ENCODE data around the gene PIP5K1B.
"Not testable (repeated sequence)": the region's sequence is repeated elsewhere in the genome, so short reads cannot be mapped to it uniquely, and the experiment has no call there.

The PIP5K1B gene

DNA sequence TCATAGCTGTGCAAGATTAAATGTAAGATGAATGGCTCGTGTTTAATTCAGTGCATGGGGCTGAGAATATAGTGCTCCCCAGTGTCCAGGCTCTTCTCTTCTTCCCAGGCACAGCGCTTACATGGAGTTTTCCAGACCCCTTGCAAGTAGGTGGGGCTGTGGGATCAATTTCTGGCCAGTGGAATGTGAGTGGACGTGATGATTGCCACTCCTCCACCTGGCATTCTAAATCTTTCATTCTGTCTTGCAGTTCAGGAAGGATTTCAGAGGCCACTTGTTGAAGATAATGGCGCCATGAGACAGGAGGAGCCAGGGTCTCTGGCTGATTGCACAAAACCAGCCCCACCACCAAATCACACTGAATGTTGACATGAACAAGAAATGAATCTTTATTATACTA lies 7.2 kb upstream of the PIP5K1B start:
- TF ChIP-seq EZH2 (optimal IDR thresholded peaks at IDR 0.05; ENCODE audit: low read depth, low read length) (no peak), EZH2phosphoT487 (IDR thresholded peaks at IDR 0.05; ENCODE audit: low read length) (no peak)
- TF ChIP-seq, protein P1, sequence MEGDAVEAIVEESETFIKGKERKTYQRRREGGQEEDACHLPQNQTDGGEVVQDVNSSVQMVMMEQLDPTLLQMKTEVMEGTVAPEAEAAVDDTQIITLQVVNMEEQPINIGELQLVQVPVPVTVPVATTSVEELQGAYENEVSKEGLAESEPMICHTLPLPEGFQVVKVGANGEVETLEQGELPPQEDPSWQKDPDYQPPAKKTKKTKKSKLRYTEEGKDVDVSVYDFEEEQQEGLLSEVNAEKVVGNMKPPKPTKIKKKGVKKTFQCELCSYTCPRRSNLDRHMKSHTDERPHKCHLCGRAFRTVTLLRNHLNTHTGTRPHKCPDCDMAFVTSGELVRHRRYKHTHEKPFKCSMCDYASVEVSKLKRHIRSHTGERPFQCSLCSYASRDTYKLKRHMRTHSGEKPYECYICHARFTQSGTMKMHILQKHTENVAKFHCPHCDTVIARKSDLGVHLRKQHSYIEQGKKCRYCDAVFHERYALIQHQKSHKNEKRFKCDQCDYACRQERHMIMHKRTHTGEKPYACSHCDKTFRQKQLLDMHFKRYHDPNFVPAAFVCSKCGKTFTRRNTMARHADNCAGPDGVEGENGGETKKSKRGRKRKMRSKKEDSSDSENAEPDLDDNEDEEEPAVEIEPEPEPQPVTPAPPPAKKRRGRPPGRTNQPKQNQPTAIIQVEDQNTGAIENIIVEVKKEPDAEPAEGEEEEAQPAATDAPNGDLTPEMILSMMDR (IDR thresholded peaks at IDR 0.05; ENCODE audit: low read length), result no peak
- Histone ChIP-seq H3K4me2 (ENCODE audit: low read depth, low read length) (no peak overlapping the region), H3K79me2 (ENCODE audit: low read length) (no peaks in the 10 kb centered on the region), H3K4me3 (ENCODE audit: low read length) (no peak overlapping the region), H3K9me2 (replicated peaks; ENCODE audit: insufficient read depth, low read length) (no peaks in the 10 kb centered on the region), H3F3A (ENCODE audit: insufficient read depth, low read length) (no peaks in the 10 kb centered on the region), H3K9ac (ENCODE audit: low read length) (no peak overlapping the region), H2AFZ (ENCODE audit: low read length) (no peak overlapping the region), H4K20me1 (ENCODE audit: insufficient read depth, low read length) (no peaks in the 10 kb centered on the region), H3K27me3 (replicated peaks; ENCODE audit: insufficient read depth, low read length) (no peaks in the 10 kb centered on the region), H3K9me3 (replicated peaks; ENCODE audit: insufficient read depth, low read length) (no peaks in the 10 kb centered on the region), H3K4me1 (ENCODE audit: low read length) (no peaks in the 10 kb centered on the region), H3K36me3 (replicated peaks; ENCODE audit: insufficient read depth, low read length) (no peaks in the 10 kb centered on the region), H3K27ac (ENCODE audit: low read length) (no peak overlapping the region)
- DNase-seq, result no peak

DNA sequence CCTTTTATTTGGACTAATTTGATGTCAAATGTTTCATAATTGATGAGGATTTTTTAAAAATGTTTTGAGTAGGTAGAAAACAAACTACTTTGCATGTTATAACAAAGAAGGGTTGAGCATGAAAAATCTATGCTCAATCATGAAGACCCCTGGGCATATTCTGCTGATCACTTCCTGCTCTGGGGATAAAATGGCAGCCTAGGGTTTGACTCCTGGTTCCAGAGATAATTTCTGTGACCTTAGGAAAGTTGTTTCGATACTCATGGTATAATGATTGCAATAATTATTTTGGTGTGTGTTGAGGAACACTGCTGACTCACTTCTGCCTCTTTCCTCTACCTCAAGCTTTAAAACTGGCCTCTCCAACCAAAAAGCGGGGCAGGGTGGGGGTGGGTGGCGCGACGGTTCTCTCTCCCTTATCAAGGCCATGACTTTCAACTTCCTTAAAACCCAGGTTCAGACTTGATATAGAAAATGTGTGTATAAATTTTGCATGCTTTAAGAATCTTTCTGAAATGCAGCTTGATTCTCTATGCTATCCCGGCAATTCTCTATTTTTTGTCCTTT lies 6.0 kb upstream of the PIP5K1B start:
- no peaks in the 10 kb centered on the region for H3K79me2 ChIP-seq (ENCODE audit: low read length)
- H3K4me2 ChIP-seq (ENCODE audit: low read depth, low read length), result no peak overlapping the region
- 0 out of 2 replicates have a peak, but pooled peaks cover under 1% of the 10 kb centered on the region for H3K4me1 ChIP-seq (ENCODE audit: low read length)
- no peak overlapping the region for H3K4me3 ChIP-seq (ENCODE audit: low read length)
- no peaks in the 10 kb centered on the region for H3K36me3 ChIP-seq (replicated peaks; ENCODE audit: insufficient read depth, low read length)
- no peaks in the 10 kb centered on the region for H3K9me2 ChIP-seq (replicated peaks; ENCODE audit: insufficient read depth, low read length)
- H4K20me1 ChIP-seq (ENCODE audit: insufficient read depth, low read length), result no peaks in the 10 kb centered on the region
- H3K27me3 ChIP-seq (replicated peaks; ENCODE audit: insufficient read depth, low read length), result no peaks in the 10 kb centered on the region
- TF ChIP-seq EZH2 (optimal IDR thresholded peaks at IDR 0.05; ENCODE audit: low read depth, low read length), result no peak
- TF ChIP-seq EZH2phosphoT487 (IDR thresholded peaks at IDR 0.05; ENCODE audit: low read length), result no peak
- TF ChIP-seq, protein P1 (IDR thresholded peaks at IDR 0.05; ENCODE audit: low read length), result no peak
- H3K9me3 ChIP-seq (replicated peaks; ENCODE audit: insufficient read depth, low read length), result no peaks in the 10 kb centered on the region
- no peak overlapping the region for H3K9ac ChIP-seq (ENCODE audit: low read length)
- no peak for DNase-seq
- H3F3A ChIP-seq (ENCODE audit: insufficient read depth, low read length), result no peaks in the 10 kb centered on the region
- no peak overlapping the region for H2AFZ ChIP-seq (ENCODE audit: low read length)
- no peak overlapping the region for H3K27ac ChIP-seq (ENCODE audit: low read length)

DNA sequence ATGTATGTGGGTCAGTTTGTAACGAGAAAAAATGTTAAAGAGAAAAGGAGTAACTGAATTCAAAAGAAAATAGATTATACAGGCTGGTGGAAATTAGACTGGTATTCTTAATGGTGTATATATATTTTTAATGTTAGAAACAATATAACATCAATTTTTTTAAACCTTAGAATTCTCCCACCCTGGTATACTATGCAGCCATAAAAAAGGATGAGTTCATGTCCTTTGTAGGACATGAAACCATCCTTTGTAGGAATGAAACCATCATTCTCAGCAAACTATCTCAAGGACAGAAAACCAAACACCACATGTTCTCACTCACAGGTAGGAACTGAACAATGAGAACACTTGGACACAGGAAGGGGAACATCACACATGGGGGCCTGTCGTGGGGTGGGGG lies 5.4 kb upstream of the PIP5K1B start:
- not testable (repeated sequence) for H3K4me1 ChIP-seq (ENCODE audit: low read length); H3K9ac ChIP-seq (ENCODE audit: low read length); H3F3A ChIP-seq (ENCODE audit: insufficient read depth, low read length); H3K4me3 ChIP-seq (ENCODE audit: low read length); H3K27ac ChIP-seq (ENCODE audit: low read length); DNase-seq; H4K20me1 ChIP-seq (ENCODE audit: insufficient read depth, low read length); H3K9me3 ChIP-seq (replicated peaks; ENCODE audit: insufficient read depth, low read length); H3K36me3 ChIP-seq (replicated peaks; ENCODE audit: insufficient read depth, low read length); H2AFZ ChIP-seq (ENCODE audit: low read length); H3K4me2 ChIP-seq (ENCODE audit: low read depth, low read length); H3K9me2 ChIP-seq (replicated peaks; ENCODE audit: insufficient read depth, low read length); H3K79me2 ChIP-seq (ENCODE audit: low read length); H3K27me3 ChIP-seq (replicated peaks; ENCODE audit: insufficient read depth, low read length)

DNA sequence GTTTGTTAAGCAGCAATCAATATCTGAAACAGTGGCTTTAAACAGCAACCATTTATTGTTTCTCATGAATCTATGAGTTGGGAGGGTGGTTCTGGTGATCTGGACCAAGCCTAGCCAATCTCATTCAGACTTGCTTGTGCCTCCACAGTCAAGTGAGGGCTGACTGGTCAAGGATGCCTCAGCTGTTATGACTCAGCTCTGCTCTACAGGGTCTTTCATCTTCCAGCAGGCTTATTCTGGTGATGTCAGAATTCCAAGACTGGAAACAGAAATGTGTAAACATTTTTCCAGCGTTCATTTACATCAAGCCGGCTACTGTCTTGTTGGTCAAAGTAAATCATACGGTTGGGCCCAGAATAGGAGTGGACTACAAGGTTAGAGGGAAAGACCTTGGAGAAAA lies 2.5 kb upstream of the PIP5K1B start:
- Histone ChIP-seq H3K36me3 (replicated peaks; ENCODE audit: insufficient read depth, low read length) (no peaks in the 10 kb centered on the region), H3K4me1 (ENCODE audit: low read length) (peaks cover 18% of the 10 kb centered on the region), H3K4me3 (ENCODE audit: low read length) (no peak overlapping the region), H3K9me2 (replicated peaks; ENCODE audit: insufficient read depth, low read length) (no peaks in the 10 kb centered on the region), H3K9ac (ENCODE audit: low read length) (no peak overlapping the region), H3K9me3 (replicated peaks; ENCODE audit: insufficient read depth, low read length) (no peaks in the 10 kb centered on the region), H3F3A (ENCODE audit: insufficient read depth, low read length) (peaks cover 11% of the 10 kb centered on the region), H3K79me2 (ENCODE audit: low read length) (peaks cover 20% of the 10 kb centered on the region), H3K27me3 (replicated peaks; ENCODE audit: insufficient read depth, low read length) (no peaks in the 10 kb centered on the region), H2AFZ (ENCODE audit: low read length) (no peak overlapping the region), H3K27ac (ENCODE audit: low read length) (no peak overlapping the region), H4K20me1 (ENCODE audit: insufficient read depth, low read length) (no peaks in the 10 kb centered on the region), H3K4me2 (ENCODE audit: low read depth, low read length) (no peak overlapping the region)
- no peak for DNase-seq
- TF ChIP-seq, protein P1 (IDR thresholded peaks at IDR 0.05; ENCODE audit: low read length), result no peak
- TF ChIP-seq EZH2phosphoT487 (IDR thresholded peaks at IDR 0.05; ENCODE audit: low read length) (no peak), EZH2 (optimal IDR thresholded peaks at IDR 0.05; ENCODE audit: low read depth, low read length) (no peak)

Measured in MM.1S (cell line).